KOPT-K1 (cell line): ENCODE measurements around the gene MANBA.
A peak's percentile ranks its signal among the peaks of the same experiment; 100 is the strongest.
"Not testable (repeated sequence)": the region's sequence is repeated elsewhere in the genome, so short reads cannot be mapped to it uniquely, and the experiment has no call there.

Source experiments
- H3K27ac ChIP-seq: fragments of 200-600 bp; sonication (generic); 2 replicates; pipeline ENCODE4 v1.5.1; 2016; ENCODE audit warnings: antibody characterized with exemption, mild to moderate bottlenecking, low read depth, low read length; ENCODE audit not compliant: poor library complexity, severe bottlenecking
- H3K36me3 ChIP-seq: fragments of 200-600 bp; sonication (generic); 2 replicates; pipeline ENCODE4 v1.5.1; 2017; ENCODE audit warnings: antibody characterized with exemption, mild to moderate bottlenecking, low read length, moderate library complexity; ENCODE audit not compliant: insufficient read depth
- H3K9me3 ChIP-seq: fragments of 200-600 bp; sonication (generic); 2 replicates; pipeline ENCODE4 v1.5.1; 2017; ENCODE audit warnings: antibody characterized with exemption, low read length, mild to moderate bottlenecking; ENCODE audit not compliant: insufficient read depth, poor library complexity, severe bottlenecking

The MANBA gene

GRCh38 chr4:102738802-102739201 is 22.0 kb downstream of the MANBA start:
- Histone ChIP-seq H3K36me3 (peaks cover 17% of the 10 kb centered on the region; the same call in 1 of the 2 replicates), H3K9me3 (peaks cover 13% of the 10 kb centered on the region)
- H3K27ac ChIP-seq = not testable (repeated sequence)

GRCh38 chr4:102736636-102737549 is 23.9 kb downstream of the MANBA start:
- H3K27ac ChIP-seq = no peak overlapping the region
- H3K9me3 ChIP-seq = peaks cover 13% of the 10 kb centered on the region
- 0 out of 2 replicates have a peak, but pooled peaks cover 8% of the 10 kb centered on the region for H3K36me3 ChIP-seq

GRCh38 chr4:102735582-102735981 is 25.2 kb downstream of the MANBA start:
- peaks cover 23% of the 10 kb centered on the region for H3K9me3 ChIP-seq
- H3K27ac ChIP-seq = no peak overlapping the region

GRCh38 chr4:102734591-102735385 is 26.0 kb downstream of the MANBA start:
- peaks cover 13% of the 10 kb centered on the region; the same call in 1 of the 2 replicates for H3K36me3 ChIP-seq
- peak overlapping the region; percentile 6 for H3K27ac ChIP-seq
- H3K9me3 ChIP-seq = peaks cover 23% of the 10 kb centered on the region

More at GRCh38 chr4:102735582-102735981, 25.2 kb downstream of the MANBA start:
- H3K36me3 ChIP-seq = peaks cover 10% of the 10 kb centered on the region; the same call in 1 of the 2 replicates

GRCh38 chr4:102734116-102734515 is 26.7 kb downstream of the MANBA start:
- Histone ChIP-seq H3K36me3 (peaks cover 13% of the 10 kb centered on the region; the same call in 1 of the 2 replicates), H3K9me3 (peaks cover 16% of the 10 kb centered on the region), H3K27ac (peak overlapping the region; percentile 6)

- Histone ChIP-seq H3K36me3 (peaks cover 13% of the 10 kb centered on the region; the same call in 1 of the 2 replicates), H3K27ac (no peak overlapping the region), H3K9me3 (peaks cover 13% of the 10 kb centered on the region)
Measured at GRCh38 chr4:102733084-102733483, 27.7 kb downstream of the MANBA start.

DNA sequence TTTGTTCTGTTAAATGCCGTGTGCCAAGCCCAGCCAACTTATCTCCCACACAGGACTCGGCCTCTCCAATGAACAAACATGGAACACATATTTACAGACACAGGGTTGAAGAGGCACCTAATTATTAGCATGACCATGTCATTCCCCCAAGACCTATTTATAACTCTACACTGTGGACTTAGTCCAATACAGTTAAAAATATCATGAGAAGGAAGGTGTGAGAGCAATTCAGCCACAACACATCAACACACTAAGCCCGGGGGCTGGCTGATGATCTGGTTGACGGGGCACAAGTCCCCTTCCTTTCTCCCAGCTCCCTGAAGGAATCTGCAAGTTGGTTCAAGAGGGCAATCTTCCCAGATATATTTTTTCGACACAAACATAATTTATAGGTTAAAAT is 28.1 kb downstream of the MANBA start:
- Histone ChIP-seq H3K27ac (no peak overlapping the region), H3K36me3 (peaks cover 13% of the 10 kb centered on the region; the same call in 1 of the 2 replicates), H3K9me3 (peaks cover 13% of the 10 kb centered on the region)

DNA sequence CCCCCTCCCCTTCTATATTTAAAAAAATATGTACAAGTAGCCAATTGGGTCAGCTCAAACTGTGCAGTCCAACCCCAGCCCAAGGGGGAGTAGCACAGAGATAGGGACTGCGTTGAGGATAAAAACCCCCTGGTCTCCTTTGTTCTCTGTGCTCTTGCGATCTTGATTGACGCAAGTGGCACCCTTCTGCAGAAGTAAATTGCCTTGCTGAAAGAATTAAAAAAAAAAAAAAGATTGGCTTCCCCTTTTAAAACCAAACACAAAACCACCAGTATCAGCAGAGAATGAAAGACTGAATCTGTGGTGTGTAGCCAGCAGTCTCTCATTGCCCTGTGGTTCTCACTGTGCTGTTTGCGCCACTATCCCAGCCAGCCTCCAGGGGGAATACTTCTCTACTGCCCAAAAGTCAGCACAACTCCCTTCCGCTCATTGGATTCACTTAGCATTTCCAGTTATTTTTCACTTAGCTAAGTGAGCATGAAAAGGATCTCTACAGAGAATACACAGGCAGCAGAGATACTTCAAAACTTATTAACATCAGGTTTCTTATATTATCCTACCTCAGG is 29.7 kb downstream of the MANBA start:
- Histone ChIP-seq H3K9me3 (peaks cover 13% of the 10 kb centered on the region), H3K36me3 (peaks cover 13% of the 10 kb centered on the region; the same call in 1 of the 2 replicates), H3K27ac (no peak overlapping the region)

GRCh38 chr4:102729486-102729885 is 31.3 kb downstream of the MANBA start:
- not testable (repeated sequence) for H3K27ac ChIP-seq
- peaks cover 13% of the 10 kb centered on the region; the same call in 1 of the 2 replicates for H3K36me3 ChIP-seq
- peaks cover 13% of the 10 kb centered on the region for H3K9me3 ChIP-seq

- not testable (repeated sequence) for H3K27ac ChIP-seq
- H3K36me3 ChIP-seq = peaks cover 13% of the 10 kb centered on the region
- peaks cover 13% of the 10 kb centered on the region for H3K9me3 ChIP-seq
Measured at GRCh38 chr4:102726919-102727318, 33.8 kb downstream of the MANBA start.

DNA sequence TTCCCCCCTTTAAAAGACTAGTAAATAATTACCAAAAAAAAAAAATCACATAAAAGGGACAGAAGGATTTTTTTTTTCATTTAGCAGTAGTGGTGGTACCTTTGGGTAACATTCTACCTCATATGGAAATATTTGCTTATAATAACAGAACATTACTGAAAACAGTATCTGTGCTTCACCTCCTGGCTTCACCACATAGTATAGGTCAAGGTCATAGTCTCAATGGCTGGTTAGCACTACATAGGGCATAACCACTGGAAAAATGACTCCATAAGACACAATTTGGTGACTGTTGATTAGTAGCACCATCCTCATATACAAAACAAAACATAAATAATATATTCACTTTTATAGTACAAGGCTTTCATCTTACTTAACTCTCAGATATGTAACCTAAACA is 34.7 kb downstream of the MANBA start:
- Histone ChIP-seq H3K9me3 (peaks cover 7% of the 10 kb centered on the region), H3K36me3 (peaks cover 17% of the 10 kb centered on the region), H3K27ac (no peak overlapping the region)

- Histone ChIP-seq H3K36me3 (peaks cover 11% of the 10 kb centered on the region), H3K9me3 (no peaks in the 10 kb centered on the region), H3K27ac (no peak overlapping the region)
Measured at GRCh38 chr4:102725229-102725628, 35.5 kb downstream of the MANBA start.

DNA sequence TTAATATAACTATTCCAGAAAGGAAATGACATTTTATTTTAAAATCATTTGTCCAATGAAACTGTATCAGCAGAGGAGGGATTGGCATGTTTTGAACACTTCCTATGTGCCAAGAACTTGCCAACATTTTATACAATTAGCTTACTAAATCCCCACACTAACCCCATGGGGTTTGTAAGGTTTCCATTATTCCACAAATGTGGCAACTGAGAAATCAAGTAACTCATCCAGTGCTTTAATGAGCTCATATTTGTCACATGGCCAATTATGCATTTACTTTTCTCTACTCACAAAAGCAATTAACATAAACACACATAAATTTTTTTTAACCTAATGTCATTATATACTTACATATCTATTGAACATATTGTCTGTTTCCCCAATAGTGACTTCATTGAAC is 37.3 kb downstream of the MANBA start:
- Histone ChIP-seq H3K36me3 (peaks cover 20% of the 10 kb centered on the region), H3K9me3 (peaks cover 9% of the 10 kb centered on the region), H3K27ac (no peak overlapping the region)

- no peak overlapping the region for H3K27ac ChIP-seq
- H3K9me3 ChIP-seq = peaks cover 9% of the 10 kb centered on the region
- peaks cover 26% of the 10 kb centered on the region for H3K36me3 ChIP-seq
Measured at GRCh38 chr4:102722740-102723139, 38.0 kb downstream of the MANBA start.
